ENCODE data around the gene FHIP1B.

GRCh38 chr11:6206456-6207180 is 27.8 kb downstream of the FHIP1B start:
- TF ChIP-seq CTCF (IDR thresholded peaks at IDR 0.05 in 8 of 11, conservative IDR thresholded peaks at IDR 0.05 in 3 of 11) (no peak), POLR2A (IDR thresholded peaks at IDR 0.05) (no peak), POLR2AphosphoS5 (IDR thresholded peaks at IDR 0.05) (no peak)

Data from spleen (tissue), 7 donors.